Measurements from ENCODE around the gene DNAJC10. TPM values are rescaled to one million over a fixed set of nuclear protein-coding genes. Genes with fewer than 3 reads are reported as not detected.

DNAJC10 gene
- total RNA-seq, result 125 and 154 TPM in 2 replicates

- no peak for FAIRE-seq
- no peaks in the 10 kb centered on the region for H3K36me3 ChIP-seq (ENCODE audit: control insufficient read depth, insufficient read depth, low read length)
- no peaks in the 10 kb centered on the region for H3K27me3 ChIP-seq (ENCODE audit: control insufficient read depth, insufficient read depth, low read length)
- no peak for TF ChIP-seq CTCF (IDR thresholded peaks at IDR 0.05; ENCODE audit: insufficient read depth, low read length, severe bottlenecking)
- H3K4me3 ChIP-seq (ENCODE audit: low read depth, low read length), result peak within 1 kb of the TSS; percentile 92
- DNase-seq (ENCODE audit: low read depth), result peak; percentile 74
Observed at GRCh38 chr2:182715892-182716649, at the start of gene DNAJC10. Gene DNAJC10, plus strand, starts transcription at chr2:182716257. Its CDS starts 1,830 bp downstream, at chr2:182718087.

- FAIRE-seq, result no peak
- peak; percentile 57 for TF ChIP-seq CTCF (IDR thresholded peaks at IDR 0.05; ENCODE audit: insufficient read depth, low read length, severe bottlenecking)
- peak; percentile 43 for DNase-seq (ENCODE audit: low read depth)
- no peaks in the 10 kb centered on the region for H3K36me3 ChIP-seq (ENCODE audit: control insufficient read depth, insufficient read depth, low read length)
- no peaks in the 10 kb centered on the region for H3K27me3 ChIP-seq (ENCODE audit: control insufficient read depth, insufficient read depth, low read length)
- no peak overlapping the region for H3K4me3 ChIP-seq (ENCODE audit: low read depth, low read length)
Observed at GRCh38 chr2:182666674-182667314, 49.3 kb upstream of the DNAJC10 start.

- FAIRE-seq, result no peak
- no peak for TF ChIP-seq CTCF (IDR thresholded peaks at IDR 0.05; ENCODE audit: insufficient read depth, low read length, severe bottlenecking)
- Histone ChIP-seq H3K4me3 (ENCODE audit: low read depth, low read length) (no peak overlapping the region), H3K27me3 (ENCODE audit: control insufficient read depth, insufficient read depth, low read length) (no peaks in the 10 kb centered on the region), H3K36me3 (ENCODE audit: control insufficient read depth, insufficient read depth, low read length) (no peaks in the 10 kb centered on the region)
- DNase-seq (ENCODE audit: low read depth), result no peak
Observed at GRCh38 chr2:182667315-182667695, 48.8 kb upstream of the DNAJC10 start.

GRCh38 chr2:182668671-182669070 is 47.4 kb upstream of the DNAJC10 start:
- FAIRE-seq (no peak), DNase-seq (ENCODE audit: low read depth) (peak; percentile 21)
- Histone ChIP-seq H3K36me3 (ENCODE audit: control insufficient read depth, insufficient read depth, low read length) (no peaks in the 10 kb centered on the region), H3K27me3 (ENCODE audit: control insufficient read depth, insufficient read depth, low read length) (no peaks in the 10 kb centered on the region), H3K4me3 (ENCODE audit: low read depth, low read length) (no peak overlapping the region)
- no peak for TF ChIP-seq CTCF (IDR thresholded peaks at IDR 0.05; ENCODE audit: insufficient read depth, low read length, severe bottlenecking)

GRCh38 chr2:182672466-182673165 is 43.4 kb upstream of the DNAJC10 start:
- TF ChIP-seq CTCF (IDR thresholded peaks at IDR 0.05; ENCODE audit: insufficient read depth, low read length, severe bottlenecking), result no peak
- Histone ChIP-seq H3K4me3 (ENCODE audit: low read depth, low read length) (no peak overlapping the region), H3K36me3 (ENCODE audit: control insufficient read depth, insufficient read depth, low read length) (no peaks in the 10 kb centered on the region), H3K27me3 (ENCODE audit: control insufficient read depth, insufficient read depth, low read length) (no peaks in the 10 kb centered on the region)
- peak; percentile 73 for DNase-seq (ENCODE audit: low read depth)
- no peak for FAIRE-seq

Data from bronchial epithelial cell (primary cell).